IMR-90 (cell line): ENCODE results near the gene FAM163A. TPM values are rescaled to one million over a fixed set of nuclear protein-coding genes. Genes with fewer than 3 reads are reported as not detected.

Experiments
- ATAC-seq: fragments of 200-7000 bp; cut with Tn5 transposase; 2 replicates; pipeline ENCODE4 v1.9.1; 2020; ENCODE audit warnings: low read depth, mild to moderate bottlenecking, moderate library complexity
- BruUV-seq: library from RNA; stranded (reverse); fragments of 400-500 nt; replicated peaks from 2 replicates; lab custom pipeline; 2021; lab: Mats Ljungman, UMichigan
- CTCF ChIA-PET: fragments of 300-600 bp; formaldehyde crosslinking; extraction: SDS; loops from one replicate; lab custom pipeline; 2021; ENCODE audit warnings: antibody characterized with exemption; lab: Yijun Ruan, JAX
- POLR2A ChIA-PET: fragments of 300-600 bp; sonication (Branson Sonifier 250); formaldehyde crosslinking; loops from one replicate; lab custom pipeline; 2022; ENCODE audit warnings: antibody characterized with exemption; ENCODE audit not compliant: unreplicated experiment; lab: Charles Lee
- DNase-seq: peaks from one replicate; pipeline ENCODE4 v3.0.0; 2013
- H2AFZ ChIP-seq: replicated peaks from 2 replicates; pipeline ENCODE3; 2013; ENCODE audit warnings: low read length, mild to moderate bottlenecking; ENCODE audit not compliant: poor library complexity
- H2AK5ac ChIP-seq: 2 replicates; pipeline ENCODE4 v1.6.1; 2013; ENCODE audit warnings: low read depth, low read length, inconsistent platforms
- H2AK9ac ChIP-seq: replicated peaks from 2 replicates; pipeline ENCODE3; 2013; ENCODE audit warnings: mild to moderate bottlenecking, low read depth, low read length, moderate library complexity; ENCODE audit not compliant: poor library complexity
- H2BK120ac ChIP-seq: 2 replicates; pipeline ENCODE4 v1.6.1; 2013; ENCODE audit warnings: low read depth, low read length, inconsistent platforms
- H2BK15ac ChIP-seq: 3 replicates; pipeline ENCODE4 v1.6.1; 2013; ENCODE audit warnings: low read depth, low read length, inconsistent platforms
- H2BK20ac ChIP-seq: 2 replicates; pipeline ENCODE4 v1.6.1; 2013; ENCODE audit warnings: low read depth, mild to moderate bottlenecking, inconsistent platforms, low read length, moderate library complexity
- H2BK5ac ChIP-seq: 2 replicates; pipeline ENCODE4 v1.6.1; 2013; ENCODE audit warnings: mild to moderate bottlenecking, low read depth, low read length, inconsistent platforms; ENCODE audit not compliant: poor library complexity, severe bottlenecking
- H3K14ac ChIP-seq: replicated peaks from 2 replicates; pipeline ENCODE4 v1.6.1; 2013; ENCODE audit warnings: low read depth, low read length, inconsistent platforms
- H3K18ac ChIP-seq: 2 replicates; pipeline ENCODE4 v1.6.1; 2013; ENCODE audit warnings: low read depth, low read length, control low read depth
- H3K23ac ChIP-seq: 2 replicates; pipeline ENCODE4 v1.6.1; 2013; ENCODE audit warnings: low read depth, low read length, inconsistent platforms
- H3K27ac ChIP-seq: 2 replicates; pipeline ENCODE4 v1.5.1; 2013; ENCODE audit warnings: mild to moderate bottlenecking, control low read depth, low read length; ENCODE audit not compliant: insufficient read depth
- H3K27me3 ChIP-seq: 2 replicates; pipeline ENCODE4 v1.6.1; 2013; ENCODE audit warnings: low read length; ENCODE audit not compliant: control insufficient read depth, insufficient read depth
- H3K36me3 ChIP-seq: 2 replicates; pipeline ENCODE4 v1.6.1; 2013; ENCODE audit warnings: low read length, mixed read lengths; ENCODE audit not compliant: control insufficient read depth, insufficient read depth
- H3K4ac ChIP-seq: 2 replicates; pipeline ENCODE4 v1.6.1; 2013; ENCODE audit warnings: low read depth, low read length, inconsistent platforms
- H3K4me1 ChIP-seq: 2 replicates; pipeline ENCODE4 v1.6.1; 2013; ENCODE audit warnings: low read length, mixed read lengths; ENCODE audit not compliant: control insufficient read depth, insufficient read depth
- H3K4me2 ChIP-seq: 2 replicates; pipeline ENCODE4 v1.6.1; 2013; ENCODE audit warnings: low read depth, mild to moderate bottlenecking, control low read depth, low read length, moderate library complexity
- H3K4me3 ChIP-seq: 2 replicates; pipeline ENCODE4 v1.5.1; 2013; ENCODE audit warnings: low read depth, mild to moderate bottlenecking, control low read depth, low read length, moderate library complexity; ENCODE audit not compliant: insufficient read depth
- H3K56ac ChIP-seq: 2 replicates; pipeline ENCODE4 v1.6.1; 2013; ENCODE audit warnings: low read length, inconsistent platforms; ENCODE audit not compliant: insufficient read depth; ENCODE audit errors: extremely low read depth
- H3K79me1 ChIP-seq, 2 experiments: 2 replicates each; pipeline ENCODE4 v1.6.1; 2013; ENCODE audit warnings: low read length in 2 of 2, inconsistent platforms in 1 of 2, low read depth in 1 of 2
- H3K9ac ChIP-seq: 2 replicates; pipeline ENCODE4 v1.6.1; 2013; ENCODE audit warnings: low read depth, low read length, control low read depth
- H3K9me1 ChIP-seq: 2 replicates; pipeline ENCODE4 v1.6.1; 2013; ENCODE audit warnings: low read length, inconsistent platforms; ENCODE audit not compliant: insufficient read depth
- H3K9me3 ChIP-seq: 2 replicates; pipeline ENCODE4 v1.6.1; 2013; ENCODE audit warnings: low read length; ENCODE audit not compliant: control insufficient read depth, insufficient read depth
- H4K20me1 ChIP-seq: 2 replicates; pipeline ENCODE4 v1.6.1; 2013; ENCODE audit warnings: low read length, inconsistent platforms; ENCODE audit not compliant: insufficient read depth
- H4K5ac ChIP-seq: 2 replicates; pipeline ENCODE4 v1.6.1; 2013; ENCODE audit warnings: mild to moderate bottlenecking, low read depth, low read length, control low read depth
- H4K8ac ChIP-seq, 2 experiments: 2 replicates each; pipeline ENCODE4 v1.6.1; 2013; ENCODE audit warnings: low read depth in 2 of 2, low read length in 2 of 2, control low read depth in 1 of 2, inconsistent platforms in 1 of 2
- H4K91ac ChIP-seq: 2 replicates; pipeline ENCODE4 v1.6.1; 2013; ENCODE audit warnings: low read depth, low read length, inconsistent platforms; ENCODE audit not compliant: insufficient read depth
- BHLHE40 ChIP-seq: fragments of 150-350 bp; IDR thresholded peaks from 2 replicates; pipeline ENCODE4 v1.6.1; 2016; ENCODE audit warnings: mild to moderate bottlenecking, low read depth, low read length
- CHD1 ChIP-seq: IDR thresholded peaks from 2 replicates; pipeline ENCODE4 v1.6.1; 2012; ENCODE audit warnings: low read depth, low read length, improper control_type of control experiment
- CTCF ChIP-seq: conservative IDR thresholded peaks from 2 replicates; pipeline ENCODE4 v1.5.1; 2012; ENCODE audit warnings: mild to moderate bottlenecking, low read depth, low read length, improper control_type of control experiment
- ELK1 ChIP-seq: fragments of 150-350 bp; IDR thresholded peaks from 2 replicates; pipeline ENCODE4 v1.6.1; 2016; ENCODE audit warnings: low read depth, mild to moderate bottlenecking, low read length, moderate library complexity, borderline replicate concordance
- FOS ChIP-seq: fragments of 150-350 bp; IDR thresholded peaks from 2 replicates; pipeline ENCODE4 v1.6.1; 2016; ENCODE audit warnings: low read depth, low read length
- MAFK ChIP-seq: IDR thresholded peaks from 2 replicates; pipeline ENCODE4 v1.6.1; 2012; ENCODE audit warnings: low read depth, low read length, improper control_type of control experiment
- NFE2L2 ChIP-seq: fragments of 150-350 bp; IDR thresholded peaks from 2 replicates; pipeline ENCODE4 v1.6.1; 2016; ENCODE audit warnings: low read depth, mild to moderate bottlenecking, low read length
- RAD21 ChIP-seq: IDR thresholded peaks from 2 replicates; pipeline ENCODE4 v1.6.1; 2012; ENCODE audit warnings: low read length, improper control_type of control experiment
- RCOR1 ChIP-seq: IDR thresholded peaks from 2 replicates; pipeline ENCODE4 v1.6.1; 2012; ENCODE audit warnings: mild to moderate bottlenecking, low read length, improper control_type of control experiment; ENCODE audit not compliant: insufficient replicate concordance
- RFX5 ChIP-seq: IDR thresholded peaks from 2 replicates; pipeline ENCODE4 v1.8.0; 2012; ENCODE audit warnings: low read depth, mild to moderate bottlenecking, low read length, moderate library complexity
- USF2 ChIP-seq: fragments of 150-350 bp; IDR thresholded peaks from 2 replicates; pipeline ENCODE4 v1.6.1; 2017; ENCODE audit warnings: mild to moderate bottlenecking, antibody characterized with exemption, low read length, low read depth
- WGBS, 2 experiments: methylation state at CpG; one replicate each; pipeline versions ENCODE4 v1.1.5 to v1.1.7; 2013; ENCODE audit warnings: missing lambda C conversion rate in 2 of 2; ENCODE audit not compliant: insufficient read length in 1 of 2; ENCODE audit errors: extremely low coverage in 2 of 2; 5-methylcytosine and 5-hydroxymethylcytosine counted together
- dilution Hi-C: fragments of 300-500 bp; cut with HindIII; formaldehyde crosslinking; loops from one replicate; pipeline ENCODE4 v1.14.3; 2018; ENCODE audit warnings: low sequenced_read_pairs; ENCODE audit not compliant: unreplicated experiment
- in situ Hi-C: fragments of 300-500 bp; cut with MboI; formaldehyde crosslinking; loops from 3 replicates; pipeline ENCODE4 v1.14.3; 2019; ENCODE audit warnings: low sequenced_read_pairs, inconsistent platforms, mixed read lengths
- intact Hi-C: fragments of 100-400 bp; cut with micrococcal nuclease; formaldehyde crosslinking; loops from 2 replicates; pipeline ENCODE4 v1.10.0; 2022
- polyA plus RNA-seq, 3 experiments: library from polyadenylated mRNA; depleted of rRNA; stranded (reverse); fragments of >200 nt; gene quantifications; 2 replicates each; pipeline ENCODE4 v1.2.3, GENCODE V29; 2012; ENCODE audit warnings: low replicate concordance in 1 of 3
- total RNA-seq: library from RNA; depleted of rRNA; stranded (reverse); fragments of >200 nt; gene quantifications from 2 replicates; pipeline ENCODE4 v1.2.3, GENCODE V29; 2012

Gene FAM163A
- total and polyA plus RNA-seq, 2 of the 4 experiments (the other 2 are of a cell fraction), result not detected

GRCh38 chr1:179820226-179820970 lies 77.3 kb downstream of the FAM163A start:
- no peaks in the 10 kb centered on the region for H4K20me1 ChIP-seq
- intact Hi-C loops, result no loop called here
- no peak for DNase-seq
- H3K36me3 ChIP-seq, result no peaks in the 10 kb centered on the region
- no peak overlapping the region for H3K4ac ChIP-seq
- no peak overlapping the region for H3K9ac ChIP-seq
- no peak overlapping the region for H3K4me2 ChIP-seq
- no peak overlapping the region for H3K23ac ChIP-seq
- no peak overlapping the region for H3K4me3 ChIP-seq
- H2AK9ac ChIP-seq, result no peak overlapping the region
- ChIA-PET POLR2A (no interaction called here), CTCF (no interaction called here)
- H3K14ac ChIP-seq, result no peak overlapping the region
- no TSS peak for BruUV-seq
- no peak overlapping the region for H4K8ac ChIP-seq
- peaks cover 5% of the 10 kb centered on the region; the same call in 1 of the 2 replicates for H3K9me1 ChIP-seq
- no peaks in the 10 kb centered on the region for H3K9me3 ChIP-seq
- H2BK5ac ChIP-seq, result no peak overlapping the region
- no peak overlapping the region for H2AFZ ChIP-seq
- in situ Hi-C loops, result loop anchor here (25.0 kb wide), 1 partner anchor 583 kb away; the partner anchor contains the start of gene ABL2
- H3K27ac ChIP-seq, result no peak overlapping the region
- no peak overlapping the region for H4K91ac ChIP-seq
- no CpG with 5 or more reads among the region's 9 CpGs for WGBS, 2 experiments
- H2BK15ac ChIP-seq, result no peak overlapping the region
- no peak overlapping the region for H2BK120ac ChIP-seq
- H2BK20ac ChIP-seq, result no peak overlapping the region
- dilution Hi-C loops, result no loop called here
- no peak for ATAC-seq
- no peaks in the 10 kb centered on the region for H3K79me1 ChIP-seq
- TF ChIP-seq MAFK, result no peak
- no peak for TF ChIP-seq FOS
- no peak for TF ChIP-seq CHD1
- no peak for TF ChIP-seq RCOR1
- TF ChIP-seq ELK1, result no peak
- TF ChIP-seq CTCF, result no peak
- no peak for TF ChIP-seq NFE2L2
- no peak for TF ChIP-seq USF2
- no peak for TF ChIP-seq RFX5
- TF ChIP-seq BHLHE40, result no peak
- no peak for TF ChIP-seq RAD21
- no peak overlapping the region for H3K56ac ChIP-seq
- H4K5ac ChIP-seq, result no peak overlapping the region
- peaks cover 18% of the 10 kb centered on the region for H3K4me1 ChIP-seq
- H3K18ac ChIP-seq, result no peak overlapping the region
- peaks cover 11% of the 10 kb centered on the region for H3K27me3 ChIP-seq
- H2AK5ac ChIP-seq, result no peak overlapping the region
